T47D (cell line): ENCODE results near the gene MTG1.
"Not testable (repeated sequence)": the region's sequence is repeated elsewhere in the genome, so short reads cannot be mapped to it uniquely, and the experiment has no call there.

Source experiments
- DNase-seq, 2 experiments: peaks; one replicate each; pipeline versions ENCODE4 v3.0.0 to v3.0.0-alpha.2; 2011 to 2012; ENCODE audit warnings: low read depth in 1 of 2, low spot score in 1 of 2
- JUND ChIP-seq: IDR thresholded peaks from 2 replicates; pipeline ENCODE4 v1.6.1; 2012; ENCODE audit warnings: low read depth
- in situ Hi-C: cut with HindIII; loops from 2 replicates; pipeline ENCODE4 v1.10.0; 2016; ENCODE audit warnings: low sequenced_read_pairs, low pct_unique_long_range_greater_than_20kb

Gene MTG1

GRCh38 chr10:133420579-133420978, 26.6 kb downstream of the MTG1 start:
- in situ Hi-C loops, result no loop called here
- TF ChIP-seq JUND, result no peak
- DNase-seq, result no peak

GRCh38 chr10:133421336-133422222, 27.6 kb downstream of the MTG1 start:
- TF ChIP-seq JUND, result no peak
- no peak for DNase-seq
- in situ Hi-C loops, result no loop called here

GRCh38 chr10:133422223-133422806, 28.4 kb downstream of the MTG1 start:
- no peak for DNase-seq

GRCh38 chr10:133422807-133423771, 29.1 kb downstream of the MTG1 start:
- TF ChIP-seq JUND, result no peak
- in situ Hi-C loops, result no loop called here
- DNase-seq, result no peak

More at GRCh38 chr10:133422223-133422806, 28.4 kb downstream of the MTG1 start:
- TF ChIP-seq JUND, result no peak
- in situ Hi-C loops, result no loop called here

GRCh38 chr10:133424102-133424501, 30.1 kb downstream of the MTG1 start:
- DNase-seq, in situ Hi-C loops: not testable (repeated sequence)

GRCh38 chr10:133424601-133425000, 30.6 kb downstream of the MTG1 start, which contains the start of gene SPRN:
SPRN (minus strand) TSS chr10:133424625; CDS start chr10:133423681, 944 bp downstream.
- in situ Hi-C loops, DNase-seq: not testable (repeated sequence)

- in situ Hi-C loops, result not testable (repeated sequence)
These were observed 35.6 kb downstream of the MTG1 start for GRCh38 chr10:133429571-133429970.

GRCh38 chr10:133431888-133432613, 38.1 kb downstream of the MTG1 start:
- DNase-seq, result not testable (repeated sequence)

More at GRCh38 chr10:133429571-133429970, 35.6 kb downstream of the MTG1 start:
- DNase-seq, result not testable (repeated sequence)

GRCh38 chr10:133432789-133433188, 38.8 kb downstream of the MTG1 start:
- in situ Hi-C loops, result not testable (repeated sequence)

More at GRCh38 chr10:133431888-133432613, 38.1 kb downstream of the MTG1 start:
- in situ Hi-C loops, result not testable (repeated sequence)

GRCh38 chr10:133438711-133439273, 44.8 kb downstream of the MTG1 start:
- in situ Hi-C loops, result no loop called here
- peak in 1 of 2 experiments; percentile 63 for DNase-seq
- TF ChIP-seq JUND, result no peak

More at GRCh38 chr10:133432789-133433188, 38.8 kb downstream of the MTG1 start:
- DNase-seq, result not testable (repeated sequence)

GRCh38 chr10:133439517-133440461, 45.8 kb downstream of the MTG1 start:
- DNase-seq, result no peak
- in situ Hi-C loops, result no loop called here

More at GRCh38 chr10:133439517-133440461, 45.8 kb downstream of the MTG1 start:
- no peak for TF ChIP-seq JUND
